GM18505 (cell line): ENCODE measurements around the gene YTHDC2.
A peak's percentile ranks its signal among the peaks of the same experiment; 100 is the strongest.

Experiments
- ATAC-seq: cut with Tn5 transposase; IDR thresholded peaks from one replicate; pipeline ENCODE4 v1.9.1; 2021; ENCODE audit not compliant: unreplicated experiment
- POLR2A ChIP-seq: IDR thresholded peaks from 4 replicates; pipeline ENCODE4 v1.6.1; 2011; ENCODE audit warnings: borderline replicate concordance; ENCODE audit not compliant: insufficient read depth, insufficient read length; ENCODE audit errors: extremely low read depth

YTHDC2 gene

GRCh38 chr5:113513384-113514288 lies at the start of gene YTHDC2:
Gene YTHDC2, plus strand, starts transcription at chr5:113513694. Its CDS starts 202 bp downstream, at chr5:113513896.
- peak; percentile 99 for ATAC-seq
- TF ChIP-seq POLR2A, result peak; percentile 91

DNA sequence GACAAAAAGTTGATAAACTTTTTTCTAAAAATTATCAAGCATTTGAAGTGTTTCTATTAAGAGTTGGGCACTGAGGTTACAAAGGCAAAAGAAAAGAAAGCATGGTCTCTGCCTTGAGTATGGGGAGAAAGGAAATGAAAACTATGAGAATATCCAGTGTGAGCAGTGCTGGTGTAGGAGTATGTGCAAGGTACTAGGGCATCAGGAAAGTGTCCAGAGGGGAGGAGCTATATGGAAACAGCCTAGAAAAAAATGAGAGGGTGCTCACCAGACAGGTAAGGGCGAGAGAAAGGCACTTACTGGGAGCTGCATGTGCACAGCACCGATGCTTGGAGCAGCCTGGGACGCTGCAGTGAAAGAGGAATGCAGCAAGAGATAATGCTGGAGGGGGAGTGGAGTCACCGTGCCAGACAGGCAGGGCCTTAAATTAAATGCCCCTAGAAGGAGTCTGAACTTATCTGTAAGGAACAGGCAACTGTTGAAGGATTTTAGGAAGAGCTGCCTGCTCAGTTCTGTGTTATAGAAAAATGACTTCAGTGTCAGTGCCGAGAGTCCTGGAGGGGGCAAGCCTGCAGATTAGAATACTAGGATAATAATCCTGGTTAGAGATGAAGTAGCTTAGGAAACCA lies 39.3 kb upstream of the YTHDC2 start:
- TF ChIP-seq POLR2A, result no peak

DNA sequence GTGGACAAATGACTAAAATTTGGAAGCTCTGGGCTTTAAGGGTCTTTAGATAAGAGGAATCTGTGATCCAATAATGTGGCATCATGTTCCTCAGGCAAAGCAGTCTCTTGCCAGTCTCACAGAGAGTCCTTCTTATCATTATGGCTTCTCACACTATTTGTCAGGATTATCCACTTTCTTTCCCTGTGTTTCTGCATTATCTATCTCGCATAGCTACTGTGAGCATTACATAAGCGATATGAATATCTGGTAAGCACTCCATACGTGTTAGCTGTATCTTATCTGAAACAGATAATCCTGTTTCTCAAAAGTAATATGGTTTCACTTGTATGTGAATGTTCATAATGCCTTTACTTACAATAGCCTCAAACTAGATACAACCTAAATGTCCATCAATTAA lies 34.8 kb upstream of the YTHDC2 start:
- ATAC-seq, result no peak
- no peak for TF ChIP-seq POLR2A

More for the DNA sequence above, 39.3 kb upstream of the YTHDC2 start:
- ATAC-seq, result no peak

- no peak for TF ChIP-seq POLR2A
- ATAC-seq, result no peak
Observed at GRCh38 chr5:113480243-113480642, 33.3 kb upstream of the YTHDC2 start.

DNA sequence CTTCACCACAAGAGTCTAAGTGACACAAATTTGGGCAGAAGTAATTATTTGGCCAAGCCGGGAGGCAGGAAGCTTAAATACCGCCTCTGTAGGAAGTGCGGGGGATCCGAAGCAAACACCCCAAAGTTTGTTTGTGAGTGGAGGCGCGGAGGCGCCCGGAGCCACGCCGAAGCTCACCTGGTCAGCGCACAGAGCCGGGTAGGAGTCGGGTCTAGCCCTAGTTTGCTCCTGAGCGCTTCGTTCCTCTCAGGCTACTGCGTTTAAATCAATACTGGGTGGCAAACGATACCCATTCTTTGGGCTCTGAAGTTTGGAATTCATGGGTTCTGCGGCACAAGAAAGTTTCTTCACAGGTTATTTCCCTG lies 26.1 kb upstream of the YTHDC2 start:
- no peak for TF ChIP-seq POLR2A
- no peak for ATAC-seq

GRCh38 chr5:113487781-113488644 lies 25.5 kb upstream of the YTHDC2 start, which contains the start of gene MCC:
Gene MCC, minus strand, starts transcription at chr5:113488453.
- no peak for TF ChIP-seq POLR2A

DNA sequence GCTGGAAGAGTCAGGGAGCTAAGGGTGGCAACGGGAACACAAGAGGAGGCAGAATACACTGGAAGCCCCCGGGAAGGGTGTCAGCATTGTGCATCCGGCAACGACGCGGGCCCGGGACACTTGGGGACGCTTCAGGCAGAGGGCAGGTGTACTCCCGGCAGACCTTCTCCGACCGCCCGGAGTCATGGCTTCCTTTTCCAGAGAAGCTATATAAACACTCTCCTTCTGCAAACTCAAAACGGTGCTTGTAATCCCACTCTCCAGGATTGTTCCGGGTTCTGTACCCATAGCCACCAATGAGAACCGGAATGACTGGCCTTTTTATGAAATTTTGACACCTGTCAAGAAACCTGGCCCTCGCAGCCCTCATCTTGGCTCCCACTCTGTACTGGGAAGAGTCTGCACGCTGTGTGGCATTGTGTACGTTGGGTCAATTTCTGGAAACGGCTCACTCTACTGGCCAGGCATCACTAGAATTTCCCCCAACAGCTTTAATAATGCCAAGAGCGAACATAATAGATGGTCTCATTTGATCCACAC lies 24.8 kb upstream of the YTHDC2 start:
- ATAC-seq, result no peak
- TF ChIP-seq POLR2A, result no peak

More at GRCh38 chr5:113487781-113488644, 25.5 kb upstream of the YTHDC2 start, which contains the start of gene MCC:
- no peak for ATAC-seq

DNA sequence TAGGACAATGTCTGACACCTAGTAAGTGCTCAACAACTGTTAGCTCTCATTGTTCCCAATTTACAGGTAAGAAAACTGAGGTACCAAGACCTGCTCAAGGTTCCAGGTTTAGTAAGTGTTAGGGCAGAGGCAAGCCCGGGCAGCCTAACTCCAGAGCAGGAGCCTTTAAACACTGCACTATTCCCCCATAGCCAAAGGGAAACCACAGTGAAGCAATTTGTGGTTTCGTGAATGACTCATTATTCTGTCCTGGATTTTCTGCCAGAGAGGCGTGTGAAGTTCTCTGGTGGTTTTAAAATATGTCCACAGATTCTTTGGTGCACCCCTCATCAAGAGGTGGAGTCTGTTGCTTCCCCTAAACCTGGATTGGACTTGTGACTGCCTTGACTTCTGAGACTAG lies 24.2 kb upstream of the YTHDC2 start:
- TF ChIP-seq POLR2A, result no peak
- peak; percentile 51 for ATAC-seq

- no peak for ATAC-seq
- no peak for TF ChIP-seq POLR2A
Observed at GRCh38 chr5:113490317-113490716, 23.2 kb upstream of the YTHDC2 start.

- TF ChIP-seq POLR2A, result no peak
- ATAC-seq, result no peak
Observed at GRCh38 chr5:113491022-113491421, 22.5 kb upstream of the YTHDC2 start.

DNA sequence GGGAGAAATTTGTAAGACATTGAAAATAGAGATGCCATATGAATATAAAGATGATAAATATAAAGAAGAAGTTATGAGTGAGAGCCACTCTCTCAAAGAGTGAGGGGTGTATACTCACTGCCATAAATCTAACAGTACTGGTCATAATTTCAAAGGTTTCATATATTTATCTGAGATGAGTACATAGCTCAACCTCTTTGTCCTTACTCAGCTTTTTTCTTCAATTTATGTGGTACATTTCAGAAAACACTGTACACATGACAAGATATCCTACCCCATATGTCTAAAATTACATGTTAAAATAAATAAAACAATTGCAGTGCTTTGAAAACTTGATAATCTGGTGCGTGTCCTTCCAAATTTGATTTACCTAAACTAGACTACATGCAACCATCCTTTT lies 20.0 kb upstream of the YTHDC2 start:
- no peak for ATAC-seq
- no peak for TF ChIP-seq POLR2A

- no peak for ATAC-seq
- no peak for TF ChIP-seq POLR2A
Observed at GRCh38 chr5:113495422-113495841, 18.1 kb upstream of the YTHDC2 start.

DNA sequence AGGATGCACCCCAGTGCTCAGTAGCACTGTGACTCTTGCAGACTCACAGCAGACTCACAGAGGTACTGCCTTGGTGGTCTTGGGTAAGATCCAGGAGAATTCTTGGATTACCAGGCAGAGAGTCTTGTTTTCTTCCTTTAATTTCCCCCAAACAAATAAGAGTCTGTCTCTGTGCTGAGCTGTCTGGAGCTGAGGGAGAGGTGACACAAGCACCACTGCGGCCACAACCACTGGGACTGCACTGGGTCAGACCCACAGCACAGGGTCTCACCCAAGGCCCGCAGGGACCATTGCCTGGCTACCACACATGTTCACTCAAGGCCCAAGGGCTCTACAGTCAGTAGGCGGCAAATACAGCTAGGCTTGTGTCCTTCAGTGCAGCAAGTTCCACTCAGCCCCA lies 11.4 kb upstream of the YTHDC2 start:
- no peak for TF ChIP-seq POLR2A
- ATAC-seq, result no peak
